Measurements from ENCODE around the gene IL17RC.
"Not testable (repeated sequence)": the region's sequence is repeated elsewhere in the genome, so short reads cannot be mapped to it uniquely, and the experiment has no call there.

IL17RC gene

DNA sequence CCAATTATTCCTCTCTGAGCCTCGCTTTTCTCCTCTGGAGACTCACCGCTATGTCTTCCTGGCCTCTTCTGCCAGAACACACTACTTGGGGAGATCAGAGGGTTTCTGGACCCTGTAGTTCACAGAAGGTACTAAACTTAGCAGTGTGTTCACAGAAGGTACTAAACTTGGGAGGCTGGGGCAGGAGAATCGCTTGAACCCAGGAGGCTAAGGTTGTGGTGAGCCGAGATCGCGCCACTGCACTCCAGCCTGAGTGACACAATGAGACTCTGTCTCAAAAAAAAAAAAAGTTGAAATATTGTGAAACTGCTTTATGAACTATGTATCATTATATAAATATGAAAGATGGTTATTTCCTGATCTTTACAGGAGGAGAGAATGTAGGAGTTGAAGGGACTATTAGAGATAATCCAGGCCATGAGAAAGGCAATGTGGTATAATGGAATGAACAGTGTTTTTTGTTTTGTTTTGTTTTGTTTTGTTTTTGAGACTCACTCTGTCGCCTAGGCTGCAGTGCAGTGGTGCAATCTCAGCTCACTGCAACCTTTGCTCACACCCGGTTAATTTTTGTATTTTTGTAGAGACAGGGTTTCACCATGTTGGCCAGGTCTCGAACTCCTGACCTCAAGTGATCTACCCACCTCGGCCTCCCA lies 20.0 kb upstream of the IL17RC start:
- DNase-seq, result not testable (repeated sequence)

DNA sequence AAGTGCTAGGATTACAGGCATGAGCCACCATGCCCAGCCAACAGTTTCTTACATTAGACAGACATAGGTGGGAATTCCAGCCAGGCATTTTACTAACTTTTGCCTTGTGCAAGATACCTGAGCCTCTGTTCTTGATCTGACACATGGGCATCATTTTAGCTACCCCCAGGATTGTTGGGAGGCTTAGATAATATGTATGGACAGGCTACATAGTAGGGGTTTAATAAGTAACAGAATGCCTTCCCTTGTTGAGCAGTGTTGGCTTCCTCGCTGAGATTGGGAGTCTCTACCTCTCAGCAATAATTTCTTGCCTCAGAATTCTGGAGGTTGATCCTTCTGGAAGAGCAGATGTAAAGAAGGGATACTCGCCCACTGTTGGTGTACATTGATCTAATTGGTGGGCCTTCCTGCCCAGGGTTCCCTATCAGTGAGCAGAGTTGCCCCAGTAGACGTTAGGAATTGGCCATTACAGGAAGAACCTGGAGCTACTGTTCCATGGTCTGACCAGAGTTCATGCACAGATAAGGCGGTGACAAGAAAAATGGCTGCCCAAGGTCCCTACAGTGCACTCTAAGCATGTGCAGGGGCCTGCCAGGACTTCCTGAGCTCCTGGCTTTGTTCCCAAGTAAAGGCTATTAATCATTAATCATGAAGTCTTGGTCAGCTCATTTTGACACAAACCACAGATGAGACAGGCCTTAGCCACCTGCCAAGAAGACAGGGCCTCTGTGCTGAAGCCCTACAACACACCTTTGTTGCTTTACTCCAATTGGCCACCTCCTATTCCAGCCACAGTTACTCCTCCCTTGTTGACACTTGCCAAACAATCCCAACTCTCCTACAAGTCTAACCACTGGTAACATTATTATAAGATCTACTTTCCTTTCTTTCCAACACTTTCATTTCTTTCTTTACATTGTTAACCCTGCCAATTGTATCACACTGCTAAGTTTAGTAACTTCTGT lies 19.2 kb upstream of the IL17RC start:
- DNase-seq, result peak; percentile 67

- DNase-seq, result no peak
Measured at GRCh38 chr3:9898467-9899241, 18.2 kb upstream of the IL17RC start.

DNA sequence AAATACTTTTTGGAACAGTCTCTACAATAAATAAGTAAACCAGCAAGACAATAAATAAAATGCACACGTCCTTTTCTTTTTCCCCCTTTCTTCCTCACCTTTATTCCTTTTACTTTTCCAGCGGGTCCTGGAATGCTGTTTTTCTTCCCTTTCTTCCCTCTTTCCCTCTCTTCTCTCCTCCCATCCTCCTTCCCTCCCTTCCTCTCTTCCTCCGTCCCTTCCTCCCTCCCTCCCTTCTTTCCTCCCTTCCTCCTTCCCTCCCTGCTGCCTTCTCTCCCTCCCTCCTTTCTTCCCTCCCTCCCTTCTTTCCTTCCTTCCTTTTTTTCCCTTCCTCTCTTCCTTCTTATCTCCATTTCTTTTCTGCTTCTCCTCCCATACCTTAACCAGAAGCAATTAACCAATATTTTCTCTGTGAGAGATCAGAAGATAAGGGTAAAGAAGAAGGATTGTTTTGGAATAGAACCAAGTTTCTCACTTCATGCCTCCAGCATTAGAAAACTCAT lies 17.6 kb upstream of the IL17RC start:
- no peak for DNase-seq

DNA sequence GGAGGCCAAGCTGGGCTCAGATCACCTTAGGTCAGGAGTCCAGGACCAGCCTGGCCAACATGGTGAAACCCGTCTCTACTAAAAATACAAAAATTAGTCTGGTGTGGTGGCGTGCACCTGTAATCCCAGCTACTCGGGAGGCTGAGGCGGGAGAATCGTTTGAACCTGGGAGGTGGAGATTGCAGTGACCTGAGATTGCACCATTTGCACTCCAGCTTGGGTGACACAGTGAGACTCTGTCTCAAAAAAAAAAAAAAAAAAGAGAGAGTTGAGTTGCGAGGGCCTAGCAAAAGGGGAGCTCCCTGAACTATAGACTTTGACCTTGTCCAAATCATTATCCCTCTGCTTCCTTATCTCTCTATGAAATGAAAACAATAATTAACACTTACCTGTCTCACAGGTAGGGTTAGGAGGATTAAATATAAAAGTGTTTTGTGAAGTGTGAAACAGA lies 15.9 kb upstream of the IL17RC start:
- not testable (repeated sequence) for DNase-seq

DNA sequence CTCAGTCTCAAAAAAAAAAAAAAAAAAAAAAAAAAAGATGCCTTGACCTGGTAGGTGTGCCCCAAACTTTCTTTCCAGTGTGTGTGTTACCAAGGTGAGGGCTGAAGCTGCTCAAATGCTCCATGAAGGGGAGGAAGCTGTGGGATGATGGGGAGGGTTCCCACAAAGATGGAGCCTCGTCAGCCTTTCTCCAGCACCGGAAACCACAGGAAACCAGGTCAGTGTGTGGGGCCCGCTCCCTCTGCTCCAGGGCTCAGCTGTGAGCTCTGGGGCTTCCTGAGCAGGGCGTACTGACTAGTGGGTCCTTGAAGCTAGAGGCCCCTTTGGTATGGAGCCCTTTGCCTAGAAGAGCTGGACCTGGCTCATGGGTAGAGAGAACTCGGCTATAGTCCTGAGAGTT lies 14.9 kb upstream of the IL17RC start:
- DNase-seq, result peak; percentile 68

DNA sequence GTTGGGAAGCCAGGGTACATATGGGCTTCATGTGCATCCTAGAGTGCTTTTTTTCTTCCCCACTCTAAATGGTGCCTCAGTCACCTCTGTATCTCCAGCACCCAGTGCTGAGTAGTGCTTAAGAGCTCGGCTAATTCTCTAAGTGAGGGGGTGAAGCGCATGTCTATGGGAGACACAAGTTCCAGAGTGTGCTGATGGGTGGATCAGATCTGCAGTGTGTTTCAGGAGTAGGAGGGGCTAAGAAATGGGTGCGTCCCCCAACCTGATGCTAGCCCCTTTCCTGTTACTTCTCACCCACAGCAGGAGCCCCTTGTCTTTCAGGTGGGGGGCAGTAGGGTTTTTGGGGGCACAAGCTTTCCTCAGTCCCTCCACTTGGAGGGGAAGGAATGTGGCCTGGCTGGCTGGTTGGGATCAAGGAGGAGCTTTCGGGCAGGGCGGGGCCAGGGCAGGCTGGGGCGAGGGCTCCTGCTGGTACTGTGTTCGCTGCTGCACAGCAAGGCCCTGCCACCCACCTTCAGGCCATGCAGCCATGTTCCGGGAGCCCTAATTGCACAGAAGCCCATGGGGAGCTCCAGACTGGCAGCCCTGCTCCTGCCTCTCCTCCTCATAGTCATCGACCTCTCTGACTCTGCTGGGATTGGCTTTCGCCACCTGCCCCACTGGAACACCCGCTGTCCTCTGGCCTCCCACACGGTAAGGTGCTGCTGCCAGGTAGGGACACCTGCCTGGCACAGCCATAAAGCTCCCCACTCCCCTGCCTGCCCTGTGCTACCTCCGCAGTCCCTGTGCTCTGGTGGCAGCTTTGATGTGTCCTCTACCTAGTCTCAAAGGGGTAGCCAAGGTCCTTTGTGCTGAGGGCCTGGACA lies 14.3 kb upstream of the IL17RC start, which contains the start of gene IL17RE:
TSS of gene IL17RE (plus strand) at position 477 of the 866 bp plus-strand sequence. CDS start at position 562, 85 bp downstream.
- peak; percentile 52 for DNase-seq

- DNase-seq, result no peak
Measured at GRCh38 chr3:9903238-9903624, 13.7 kb upstream of the IL17RC start.

- DNase-seq, result no peak
Measured at GRCh38 chr3:9903904-9904303, 13.0 kb upstream of the IL17RC start.

DNA sequence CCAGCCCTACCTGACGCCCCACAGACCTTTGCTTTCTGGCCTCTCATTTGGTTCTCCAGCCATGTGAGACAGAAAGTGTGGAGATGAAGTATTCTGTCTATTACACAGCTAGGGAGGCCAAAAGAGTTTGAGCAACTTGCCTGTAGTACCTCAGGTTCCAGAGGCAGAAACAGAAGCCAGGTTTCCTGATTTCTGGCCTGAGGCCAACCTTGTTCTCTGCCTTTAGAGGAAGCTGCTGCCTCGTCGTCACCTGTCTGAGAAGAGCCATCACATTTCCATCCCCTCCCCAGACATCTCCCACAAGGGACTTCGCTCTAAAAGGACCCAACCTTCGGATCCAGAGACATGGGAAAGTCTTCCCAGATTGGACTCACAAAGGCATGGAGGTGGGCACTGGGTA lies 10.4 kb upstream of the IL17RC start:
- no peak for DNase-seq

DNA sequence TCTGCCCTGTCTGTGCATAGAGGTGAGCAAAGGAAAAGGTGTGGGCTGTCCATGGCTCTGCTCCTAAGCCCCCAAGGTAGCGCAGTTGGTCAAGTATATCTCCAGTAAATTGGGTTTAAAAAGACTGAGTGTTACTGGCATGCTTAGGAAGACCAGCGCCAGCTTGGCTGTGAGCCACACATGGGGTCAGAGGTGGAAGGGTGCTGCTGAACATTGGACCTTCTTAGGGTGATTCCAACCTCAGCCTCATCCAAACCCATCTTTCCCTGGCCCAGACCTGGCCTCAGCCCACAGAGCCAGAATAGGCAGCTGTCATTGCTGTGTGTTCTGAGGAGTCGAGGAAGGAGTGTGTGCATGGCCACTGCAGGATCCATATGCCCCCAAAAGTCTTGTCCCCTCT lies 8.6 kb upstream of the IL17RC start:
- DNase-seq, result no peak

DNA sequence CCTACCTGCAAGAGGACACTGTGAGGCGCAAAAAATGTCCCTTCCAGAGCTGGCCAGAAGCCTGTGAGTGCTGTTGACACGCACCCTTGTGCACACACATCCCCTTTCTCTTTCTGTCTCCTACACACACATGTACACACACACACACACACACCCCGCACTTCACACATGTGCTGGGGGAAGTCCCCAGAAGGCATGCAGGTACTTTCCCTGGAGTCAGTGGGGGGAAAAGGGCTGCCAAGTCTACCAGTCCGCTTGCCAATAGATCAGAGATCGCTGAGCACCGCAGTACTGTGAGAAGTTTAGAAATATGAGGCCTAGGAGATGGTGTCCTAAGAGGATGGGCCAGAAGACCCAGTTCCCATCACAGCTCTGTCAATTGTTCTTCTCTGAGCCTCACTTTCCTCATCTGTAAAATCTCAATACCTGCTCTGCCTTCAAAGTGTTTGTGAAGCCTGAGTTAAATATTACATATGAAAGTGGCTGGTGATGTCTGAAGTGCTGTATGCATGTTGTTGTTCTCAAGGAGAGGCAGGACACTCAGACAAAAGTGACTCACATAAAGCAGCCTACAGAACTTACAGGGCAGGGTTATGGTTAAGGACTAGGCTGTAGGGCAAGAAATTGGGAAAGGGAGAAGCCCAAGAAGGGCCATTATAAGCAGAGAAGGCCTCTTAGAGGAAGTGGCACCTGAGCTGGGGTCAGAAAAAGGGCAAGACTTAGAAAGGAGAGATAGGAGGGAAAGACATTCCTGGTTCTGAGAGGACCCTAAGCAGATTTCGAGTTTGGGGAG lies 7.5 kb upstream of the IL17RC start:
- DNase-seq, result no peak

GRCh38 chr3:9911863-9912262 lies 5.0 kb upstream of the IL17RC start:
- DNase-seq, result peak; percentile 49

GRCh38 chr3:9912294-9912935 lies 4.5 kb upstream of the IL17RC start:
- DNase-seq, result peak; percentile 91

- DNase-seq, result no peak
Measured at GRCh38 chr3:9913601-9914000, 3.3 kb upstream of the IL17RC start.

GRCh38 chr3:9914011-9914410 lies 2.9 kb upstream of the IL17RC start:
- no peak for DNase-seq

- peak; percentile 90 for DNase-seq
Measured at GRCh38 chr3:9914559-9915253, 2.2 kb upstream of the IL17RC start.

DNA sequence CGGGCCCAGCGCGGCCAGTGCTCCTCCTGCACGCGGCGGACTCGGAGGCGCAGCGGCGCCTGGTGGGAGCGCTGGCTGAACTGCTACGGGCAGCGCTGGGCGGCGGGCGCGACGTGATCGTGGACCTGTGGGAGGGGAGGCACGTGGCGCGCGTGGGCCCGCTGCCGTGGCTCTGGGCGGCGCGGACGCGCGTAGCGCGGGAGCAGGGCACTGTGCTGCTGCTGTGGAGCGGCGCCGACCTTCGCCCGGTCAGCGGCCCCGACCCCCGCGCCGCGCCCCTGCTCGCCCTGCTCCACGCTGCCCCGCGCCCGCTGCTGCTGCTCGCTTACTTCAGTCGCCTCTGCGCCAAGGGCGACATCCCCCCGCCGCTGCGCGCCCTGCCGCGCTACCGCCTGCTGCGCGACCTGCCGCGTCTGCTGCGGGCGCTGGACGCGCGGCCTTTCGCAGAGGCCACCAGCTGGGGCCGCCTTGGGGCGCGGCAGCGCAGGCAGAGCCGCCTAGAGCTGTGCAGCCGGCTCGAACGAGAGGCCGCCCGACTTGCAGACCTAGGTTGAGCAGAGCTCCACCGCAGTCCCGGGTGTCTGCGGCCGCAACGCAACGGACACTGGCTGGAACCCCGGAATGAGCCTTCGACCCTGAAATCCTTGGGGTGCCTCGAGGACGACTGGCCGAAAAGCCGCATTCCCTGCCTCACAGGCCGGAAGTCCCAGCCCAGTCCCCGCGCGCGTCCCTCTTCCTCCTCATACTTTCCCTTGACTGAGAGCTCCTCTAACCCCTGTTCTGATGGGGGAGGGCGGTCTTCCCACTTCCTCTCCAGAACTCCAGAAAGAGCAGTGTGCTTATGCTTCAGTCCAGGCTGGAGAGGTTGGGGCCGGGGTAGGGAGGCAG lies 1.4 kb upstream of the IL17RC start:
- peak; percentile 67 for DNase-seq

DNA sequence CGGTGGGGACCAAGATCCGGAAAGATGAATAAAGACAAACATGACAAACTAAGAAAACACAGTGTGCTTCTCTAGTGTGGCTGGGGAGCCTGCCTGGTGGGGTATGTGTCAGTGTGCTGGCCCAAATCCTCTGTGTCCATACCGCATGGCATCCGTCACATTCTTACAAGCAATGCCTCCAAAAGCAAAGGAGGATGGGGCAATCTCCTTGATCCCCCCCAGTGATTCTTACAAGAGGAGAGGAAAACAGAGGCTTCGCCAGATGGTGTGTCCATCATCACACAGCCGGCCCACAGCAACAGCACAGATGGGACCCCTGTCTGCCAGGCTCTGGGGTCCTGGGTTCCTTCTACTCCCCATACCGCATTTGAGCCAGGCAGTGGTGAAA lies 558 bp upstream of the IL17RC start:
- peak; percentile 33 for DNase-seq
